Kidney glomerular epithelial cell (primary cell): ENCODE results near the gene GNA12.

ENCODE experiments used
- DNase-seq: peaks from one replicate; lab custom pipeline; 2025; lab: John Stamatoyannopoulos, UW

The GNA12 gene, protein sequence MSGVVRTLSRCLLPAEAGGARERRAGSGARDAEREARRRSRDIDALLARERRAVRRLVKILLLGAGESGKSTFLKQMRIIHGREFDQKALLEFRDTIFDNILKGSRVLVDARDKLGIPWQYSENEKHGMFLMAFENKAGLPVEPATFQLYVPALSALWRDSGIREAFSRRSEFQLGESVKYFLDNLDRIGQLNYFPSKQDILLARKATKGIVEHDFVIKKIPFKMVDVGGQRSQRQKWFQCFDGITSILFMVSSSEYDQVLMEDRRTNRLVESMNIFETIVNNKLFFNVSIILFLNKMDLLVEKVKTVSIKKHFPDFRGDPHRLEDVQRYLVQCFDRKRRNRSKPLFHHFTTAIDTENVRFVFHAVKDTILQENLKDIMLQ

DNA sequence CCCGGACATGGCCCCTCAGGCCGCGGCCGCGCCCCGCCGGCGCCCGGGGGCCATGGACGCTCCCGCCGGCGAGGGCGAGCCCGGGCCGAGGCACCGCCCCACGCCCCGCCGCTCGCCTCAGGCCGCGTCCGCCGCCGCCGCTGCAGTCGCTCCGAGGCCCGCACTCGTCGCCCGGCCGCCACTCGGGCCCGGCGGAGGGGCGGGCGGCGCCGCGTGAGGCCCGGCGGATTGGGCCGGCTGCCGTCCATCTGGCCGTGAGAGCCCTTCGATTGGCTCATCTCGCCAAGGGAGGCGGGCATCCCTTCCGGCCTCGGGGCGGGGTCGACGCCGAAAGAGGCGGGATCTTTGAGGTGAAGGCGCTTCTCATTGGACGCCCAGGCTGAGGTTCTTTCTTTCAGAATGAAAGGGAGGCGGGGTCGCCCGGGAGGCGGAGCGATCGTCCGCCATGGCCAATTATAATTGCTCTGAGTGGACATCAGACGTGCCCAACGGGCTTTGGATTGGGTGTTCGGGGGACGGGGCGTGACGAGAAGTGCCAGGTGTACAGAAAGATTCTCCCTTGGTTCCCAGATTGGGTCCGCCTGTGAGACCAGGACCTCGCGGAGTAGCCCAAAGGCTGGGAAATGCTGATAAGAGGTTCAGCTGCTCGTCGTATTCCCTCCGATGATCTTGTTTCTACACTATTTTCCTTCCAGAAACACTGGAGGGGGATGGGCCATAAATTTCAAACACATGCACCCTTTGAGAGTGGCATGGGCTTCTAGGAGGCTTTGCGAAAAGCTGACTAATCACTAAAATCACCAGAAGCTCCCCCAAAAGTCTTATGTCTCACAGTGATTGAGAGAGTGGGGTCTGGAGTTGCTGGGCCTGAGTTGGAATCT is at the start of gene GNA12:
GNA12 (minus strand) TSS at position 156 of the 881 bp plus-strand sequence; CDS start at position 9, 147 bp downstream.
- peak; percentile 94 for DNase-seq

DNA sequence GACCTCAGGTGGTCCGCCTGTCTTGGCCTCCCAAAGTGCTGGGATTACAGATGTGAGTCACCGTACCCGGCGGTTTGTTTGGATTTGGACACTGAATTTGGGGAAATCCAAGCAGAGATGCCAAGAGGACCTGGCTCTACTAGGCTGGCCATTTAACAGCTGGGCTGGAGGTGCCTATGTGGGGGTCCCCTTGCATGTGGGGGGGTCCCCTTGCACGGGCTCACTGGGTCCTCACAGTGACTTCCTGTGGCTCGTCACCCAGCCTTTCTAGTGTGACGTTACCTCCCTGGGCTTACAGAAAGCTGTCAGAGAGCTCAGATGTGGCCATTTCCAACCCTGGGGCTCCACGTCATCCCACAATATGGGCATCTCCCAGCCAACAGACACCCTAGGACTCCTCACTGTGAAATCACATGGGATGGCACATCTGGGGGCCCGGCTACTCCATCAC is 49.3 kb upstream of the GNA12 start:
- no peak for DNase-seq

DNA sequence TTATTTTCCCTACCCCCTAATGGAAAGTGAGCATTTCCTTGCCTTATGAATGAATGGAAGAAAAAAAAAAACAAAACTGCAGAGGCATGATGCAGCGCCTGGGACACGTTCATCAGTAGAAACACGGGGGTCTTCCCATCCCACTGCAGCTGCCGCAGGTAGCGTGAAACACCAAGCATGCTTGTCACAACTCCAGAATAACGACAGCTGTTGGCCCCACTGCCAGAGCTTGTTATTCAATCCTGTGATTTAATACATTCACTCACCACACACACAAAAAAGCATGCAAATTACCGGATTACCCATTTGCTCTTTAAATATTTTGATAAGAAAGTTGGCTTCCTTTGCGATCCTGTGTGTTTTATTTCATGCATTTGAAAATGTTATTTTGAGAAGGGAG is 48.4 kb upstream of the GNA12 start:
- DNase-seq: no peak

DNA sequence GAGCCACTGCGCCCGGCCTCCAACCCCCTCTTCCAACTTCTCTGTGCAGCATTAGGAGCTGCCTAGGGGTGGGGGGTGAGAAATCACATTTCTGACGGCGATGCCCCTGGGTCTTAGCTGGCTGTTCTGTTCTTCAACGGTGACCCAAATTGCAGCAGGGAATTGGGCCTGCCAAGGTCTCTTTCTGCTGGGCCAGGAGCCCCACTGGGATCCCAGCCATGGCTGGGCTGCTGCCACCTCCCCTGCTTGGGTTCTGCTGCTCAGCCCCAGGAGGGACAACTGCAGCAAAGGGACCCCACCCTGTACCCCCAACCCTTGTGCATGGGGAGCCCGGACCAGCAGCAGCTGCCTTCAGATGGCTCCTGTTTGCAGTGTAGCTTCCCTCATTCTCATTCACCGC is 43.7 kb upstream of the GNA12 start:
- no peak for DNase-seq

DNA sequence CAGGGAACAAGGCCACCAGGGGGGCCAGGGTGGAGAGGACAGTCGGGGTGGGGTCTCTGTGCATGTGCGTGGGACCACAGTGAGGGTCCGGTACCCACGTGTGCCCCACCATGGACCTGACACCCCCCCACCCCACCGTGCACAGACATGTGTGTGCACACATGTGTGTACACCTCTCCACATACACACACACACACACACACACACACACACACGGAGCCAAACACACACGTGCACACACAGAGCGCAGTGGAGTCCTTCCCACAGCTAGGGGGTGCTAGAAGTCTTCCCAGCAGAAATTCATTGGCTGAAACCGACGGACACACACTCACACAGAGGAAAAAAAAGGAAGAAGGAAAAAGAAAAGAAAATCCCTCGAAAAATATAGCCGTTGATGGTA is 42.8 kb upstream of the GNA12 start:
- peak; percentile 71 for DNase-seq

DNA sequence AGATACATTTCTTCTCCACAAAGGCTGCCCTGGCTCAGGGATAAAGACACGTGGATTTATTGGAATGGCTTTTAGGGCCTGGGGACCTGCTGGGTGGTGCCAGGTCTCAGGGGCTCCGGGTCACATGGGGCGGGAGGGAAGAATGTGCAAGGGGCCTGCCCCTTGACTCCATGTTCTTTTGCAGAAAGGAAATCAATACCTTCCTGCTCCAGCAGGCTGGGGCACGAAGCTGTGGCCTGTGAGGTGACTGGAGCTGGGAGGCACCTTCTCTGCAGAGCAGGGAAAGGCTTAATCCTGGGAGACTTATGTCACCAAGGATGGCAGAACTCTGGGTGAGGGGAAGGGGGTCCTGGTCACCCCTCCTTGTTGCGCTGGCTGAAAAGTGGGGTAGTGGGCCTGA is 42.3 kb upstream of the GNA12 start:
- DNase-seq: no peak

DNA sequence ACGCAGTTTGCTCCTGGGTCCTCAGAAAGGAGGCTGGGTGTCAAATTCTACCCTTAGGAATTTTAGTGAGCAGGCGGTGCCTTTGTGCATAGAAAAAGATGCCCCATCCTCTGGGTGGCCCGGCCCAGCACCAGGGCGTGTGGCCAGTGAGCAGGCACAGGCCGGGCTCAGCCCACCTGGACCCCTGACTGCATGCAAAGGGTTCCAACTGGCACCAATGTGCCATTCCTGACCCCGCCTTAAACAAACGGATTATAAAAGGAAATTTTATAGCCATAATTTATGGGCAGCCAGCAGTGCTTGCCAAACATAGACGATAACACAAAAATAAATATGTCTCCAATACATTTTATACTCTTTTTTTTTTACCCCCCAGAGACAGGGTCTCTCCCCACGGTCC is 40.1 kb upstream of the GNA12 start:
- DNase-seq: no peak

DNA sequence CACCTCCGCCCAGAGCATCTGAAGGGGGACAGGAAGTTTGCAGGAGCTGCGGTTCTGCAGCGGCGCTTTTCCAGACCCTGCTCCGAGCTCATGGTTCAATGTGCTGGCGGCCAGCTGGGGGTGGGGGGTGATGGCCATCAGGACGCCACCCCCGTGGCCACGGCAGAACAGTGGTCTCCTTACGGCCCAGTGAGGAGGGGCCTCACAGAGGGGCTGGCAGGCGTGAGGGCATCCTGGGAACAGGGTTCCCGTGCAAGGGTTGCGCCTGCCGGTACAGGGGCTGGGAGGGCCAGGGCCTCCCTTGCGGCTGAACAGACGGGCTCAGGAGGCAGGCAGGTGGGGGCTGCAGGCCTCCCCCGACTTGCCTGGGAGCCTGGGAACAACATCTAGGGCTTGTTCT is 39.0 kb upstream of the GNA12 start:
- DNase-seq: no peak

DNA sequence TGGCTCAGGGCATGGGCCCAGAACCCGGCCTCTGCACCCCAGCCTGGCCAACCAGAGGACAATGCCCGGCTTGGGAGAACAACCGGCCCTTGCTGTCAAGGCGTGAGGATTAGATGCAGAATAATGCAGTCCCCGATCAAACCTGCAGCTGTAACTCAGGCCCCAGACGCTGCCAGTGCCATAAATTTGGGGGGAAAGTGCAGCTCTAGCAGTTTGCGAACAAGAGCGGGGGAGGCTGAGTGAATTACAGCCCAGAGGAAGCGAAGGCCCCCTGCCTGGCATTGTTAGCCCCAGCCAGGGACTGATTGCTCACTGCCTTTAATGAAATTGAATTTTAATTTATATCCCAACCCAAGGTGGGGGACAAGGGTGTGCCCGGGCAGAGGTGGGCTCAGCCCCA is 38.0 kb upstream of the GNA12 start:
- no peak for DNase-seq

DNA sequence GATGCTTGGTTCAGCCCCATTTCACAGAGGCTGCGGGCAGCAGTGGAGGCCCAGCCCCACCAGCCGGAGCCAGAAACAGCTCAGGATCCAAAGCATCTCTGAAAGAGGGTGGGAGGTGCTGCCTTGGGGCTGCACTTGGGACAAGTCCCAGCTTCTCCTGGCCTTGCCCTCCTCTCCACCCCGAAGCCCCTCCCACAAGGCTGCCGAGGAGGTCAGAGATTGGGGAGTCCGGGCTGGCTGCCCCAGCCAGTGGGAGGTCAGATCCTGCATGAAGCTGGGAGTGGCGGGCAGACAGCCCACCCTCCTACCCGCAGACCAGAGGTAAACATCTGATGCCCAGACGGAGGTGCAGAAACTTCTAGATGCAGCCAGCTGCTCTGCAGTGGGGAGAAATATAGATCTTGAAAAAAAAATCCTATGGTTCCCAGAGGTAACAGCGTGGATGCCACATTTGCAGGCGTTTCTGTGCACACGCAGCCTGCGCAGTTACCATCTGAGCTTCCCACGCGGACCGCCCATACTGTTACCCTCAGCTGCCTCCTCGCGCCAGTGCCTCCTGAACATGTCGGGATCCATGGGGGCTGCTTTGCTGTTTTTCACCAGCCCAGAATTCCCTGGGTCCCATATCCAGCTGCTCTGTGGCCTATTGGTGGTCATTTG is 36.9 kb upstream of the GNA12 start:
- no peak for DNase-seq

DNA sequence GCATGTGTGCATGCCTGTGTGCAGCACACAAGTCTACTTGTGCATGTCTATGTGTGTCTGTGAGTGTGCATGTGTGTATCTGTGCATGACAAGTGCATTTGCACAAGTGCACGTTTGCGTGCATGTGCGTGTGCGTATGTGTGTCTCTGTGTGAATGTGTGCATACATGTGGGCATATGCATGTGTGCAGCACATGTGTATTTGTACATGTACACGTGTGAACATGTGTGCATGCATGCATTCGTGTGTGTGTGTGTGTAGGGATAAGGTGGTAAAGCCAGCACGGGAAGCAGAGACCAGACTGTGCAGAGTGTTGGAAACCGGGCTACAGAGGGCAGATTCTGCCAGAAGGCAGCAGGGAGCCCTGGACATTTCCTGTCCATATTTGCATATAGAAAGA is 35.9 kb upstream of the GNA12 start:
- DNase-seq: no peak

DNA sequence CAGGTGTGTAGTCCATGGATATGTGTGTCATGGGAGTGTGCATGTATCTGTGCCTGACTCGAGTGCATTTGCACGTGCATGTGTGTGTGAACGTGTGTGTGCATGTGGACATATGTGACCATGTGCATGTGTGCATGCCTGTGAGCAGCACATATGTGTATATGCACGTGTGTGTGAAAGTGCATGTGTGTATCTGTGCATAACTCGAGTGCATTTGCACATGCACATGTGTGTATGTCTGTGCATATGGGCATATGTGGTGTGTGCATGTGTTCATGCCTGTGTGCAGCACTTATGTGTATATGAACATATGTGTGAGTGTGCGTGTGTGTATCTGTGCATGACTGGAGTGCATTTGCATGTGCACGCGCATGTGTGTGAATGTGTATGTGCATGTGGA is 35.2 kb upstream of the GNA12 start:
- DNase-seq: no peak

DNA sequence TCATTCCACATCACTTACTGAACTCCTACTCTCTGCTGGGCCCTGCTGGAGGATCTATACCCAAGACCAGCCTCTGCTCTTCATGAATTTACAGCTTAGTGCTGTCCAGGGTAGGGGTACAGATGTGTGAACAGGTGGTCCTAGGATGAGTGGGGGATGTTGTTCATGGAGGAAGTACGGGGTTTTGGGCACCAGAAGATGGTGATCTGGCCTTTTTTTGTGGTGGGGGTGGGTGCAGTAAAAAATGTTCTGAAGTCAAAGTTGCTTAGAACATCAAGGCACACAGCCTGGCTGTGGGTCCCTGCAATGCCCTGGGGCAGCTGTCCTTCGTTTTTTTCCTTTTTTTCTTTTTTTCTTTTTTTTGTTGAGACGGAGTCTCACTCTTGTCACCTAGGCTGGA is 34.2 kb upstream of the GNA12 start:
- no peak for DNase-seq

DNA sequence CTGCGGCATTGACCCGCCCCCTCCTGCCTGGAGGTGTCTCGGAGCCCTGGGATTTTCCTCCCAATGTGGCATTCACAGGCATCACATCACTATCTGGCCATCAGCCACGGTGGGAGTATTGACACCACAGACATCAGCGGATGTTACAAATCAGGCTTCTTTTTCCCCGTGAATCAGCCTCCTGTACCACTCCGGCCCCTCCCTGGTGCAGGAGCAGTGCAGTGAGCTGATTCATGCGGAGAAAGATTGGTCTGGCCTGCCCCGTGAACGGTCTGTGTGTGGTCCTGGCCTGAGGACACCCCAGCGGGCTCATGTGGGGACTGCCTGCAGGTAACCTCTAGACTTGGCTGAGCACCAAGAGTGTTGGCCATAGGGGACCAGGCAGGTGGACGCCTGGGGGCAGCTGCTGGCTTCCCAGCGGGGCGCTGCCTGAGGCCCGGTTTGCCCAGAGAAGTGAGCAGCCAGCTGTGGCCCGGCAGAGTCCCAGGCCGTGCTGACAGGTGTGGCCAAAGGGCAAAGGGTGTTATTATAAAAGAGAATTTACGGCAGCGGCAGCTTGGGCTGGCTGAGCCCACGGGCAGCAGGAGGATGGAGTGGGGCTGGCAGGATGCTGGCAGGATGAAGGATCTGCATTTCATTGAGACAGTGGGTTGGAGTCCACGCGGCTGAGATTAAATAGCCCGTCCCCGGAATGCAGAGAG is 32.1 kb upstream of the GNA12 start:
- DNase-seq: peak; percentile 82

DNA sequence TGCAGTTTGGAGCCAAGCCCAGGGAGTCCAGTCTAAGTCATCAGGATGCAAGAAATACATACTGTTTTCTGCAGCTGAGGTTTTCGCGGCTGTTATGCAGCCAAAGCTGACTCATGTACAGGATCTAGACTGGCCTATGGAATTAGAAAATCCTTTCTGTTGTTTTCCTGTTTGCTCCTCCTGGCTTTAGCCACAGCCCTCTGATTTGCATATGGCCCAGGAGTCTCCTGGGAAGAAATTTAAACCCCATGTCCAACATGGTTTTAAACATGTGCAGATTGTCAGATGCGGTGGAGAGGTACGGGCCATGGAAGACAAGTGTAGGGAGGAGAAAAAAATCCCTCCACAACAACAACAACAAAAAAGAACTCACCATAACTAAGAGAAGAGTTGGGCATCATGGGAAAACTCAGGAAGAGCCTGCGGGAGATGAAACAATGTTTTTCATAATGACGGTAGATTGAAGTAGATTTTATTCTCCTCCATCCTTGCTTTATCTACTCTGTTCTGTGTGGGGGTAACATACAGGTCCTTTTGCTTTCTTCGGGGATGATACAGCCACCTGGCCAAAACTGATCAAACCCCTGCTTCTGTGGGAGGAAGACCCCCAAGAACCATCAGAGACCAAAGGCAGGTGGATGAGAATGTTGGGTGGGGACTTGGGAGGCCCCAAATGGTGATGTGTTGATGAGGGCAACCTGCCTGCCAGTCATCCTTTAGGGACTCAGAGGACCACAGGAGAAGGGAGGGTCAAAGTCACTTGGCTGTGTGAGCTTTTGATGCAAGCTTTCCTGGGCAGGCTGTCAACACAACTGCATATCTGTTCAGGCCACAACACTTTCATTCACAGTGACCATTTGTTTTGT is 29.8 kb upstream of the GNA12 start:
- peak; percentile 67 for DNase-seq

DNA sequence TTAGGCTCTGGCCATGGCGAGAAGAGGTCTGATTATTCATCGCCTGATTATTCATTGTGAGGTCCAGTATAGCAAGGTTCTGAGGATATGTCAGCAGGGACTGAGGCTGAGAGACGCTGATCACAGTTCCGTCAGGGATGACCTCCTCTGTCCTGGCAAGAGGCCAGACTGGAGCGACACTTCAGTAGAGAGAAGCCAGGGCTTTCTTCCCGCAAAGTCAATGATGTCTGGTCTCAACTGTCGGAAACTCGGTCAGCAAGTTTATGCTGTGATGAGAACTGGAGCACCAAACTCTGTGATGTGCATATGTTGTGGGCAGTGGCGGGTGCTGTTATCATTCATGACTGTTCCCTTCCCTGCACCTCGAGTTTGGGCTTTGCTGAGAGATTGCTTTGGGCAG is 29.0 kb upstream of the GNA12 start:
- DNase-seq: no peak

DNA sequence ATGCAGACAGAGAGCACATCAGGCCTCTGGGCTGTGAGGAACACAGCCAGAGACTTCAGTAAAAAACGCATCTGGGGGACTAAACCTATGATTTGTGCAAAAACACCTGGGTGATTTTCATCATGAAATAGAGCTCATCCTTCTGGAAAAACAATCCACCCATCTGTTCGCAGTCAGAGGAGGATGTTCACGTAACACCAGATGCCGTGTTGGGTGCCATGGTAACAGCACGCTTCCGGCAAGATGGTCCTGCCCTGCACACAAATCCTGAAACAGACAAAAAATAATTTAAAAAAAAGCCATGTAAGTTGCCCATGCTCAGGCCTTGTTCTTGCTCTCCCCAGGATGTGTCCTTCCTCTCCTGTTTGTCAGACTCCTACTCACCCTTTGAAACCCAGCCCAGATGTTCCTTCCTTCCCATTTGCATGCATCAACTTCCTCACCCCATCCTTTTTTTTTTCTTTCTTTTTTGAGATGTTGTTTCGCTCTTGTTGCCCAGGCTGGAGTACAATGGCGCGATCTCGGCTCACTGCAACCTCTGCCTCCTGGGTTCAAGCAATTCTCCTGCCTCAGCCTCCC is 28.3 kb upstream of the GNA12 start:
- no peak for DNase-seq

DNA sequence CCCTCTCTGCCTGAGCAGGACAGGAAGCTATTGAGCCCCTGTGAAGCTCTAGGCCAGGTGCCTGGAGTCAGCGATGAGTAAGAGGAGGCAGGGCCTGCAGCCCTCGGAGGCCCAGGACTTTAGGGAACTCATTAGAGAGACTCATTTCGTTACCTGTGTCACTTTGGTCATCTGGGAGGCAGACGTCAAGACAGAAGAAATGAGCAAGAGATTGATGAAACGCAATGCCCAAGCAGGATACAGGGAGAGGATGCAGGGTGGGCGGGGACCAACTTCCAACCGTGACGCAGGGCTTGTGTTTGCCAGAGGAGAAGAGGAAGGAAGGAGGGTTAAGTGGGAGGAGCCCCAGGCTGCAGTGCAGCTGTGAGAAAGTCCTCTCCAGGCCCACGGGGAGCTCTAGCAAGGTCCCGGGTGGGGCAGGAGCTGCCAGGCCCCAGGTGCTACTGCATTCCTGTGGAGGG is 26.4 kb upstream of the GNA12 start:
- DNase-seq: peak; percentile 54

DNA sequence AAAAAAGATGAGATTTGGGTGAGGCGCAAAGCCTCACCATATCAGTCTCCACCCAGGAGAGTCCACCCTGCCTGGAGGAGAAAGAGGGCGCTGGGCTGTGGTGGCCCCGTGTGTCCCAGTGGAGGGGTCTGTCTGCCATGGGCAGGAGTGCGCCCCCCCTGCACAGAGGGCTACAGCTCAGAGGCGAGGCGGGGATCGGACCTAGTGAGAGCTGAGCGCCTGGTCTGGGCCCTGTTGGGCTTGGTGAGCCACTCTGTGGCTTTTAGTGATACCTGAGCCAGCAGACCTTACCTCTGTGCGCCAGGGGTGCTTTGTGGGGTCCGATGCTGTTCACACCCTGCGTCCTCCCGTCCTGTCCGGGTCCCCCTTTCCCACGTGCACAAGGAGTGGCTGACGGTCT is 25.9 kb upstream of the GNA12 start:
- no peak for DNase-seq

DNA sequence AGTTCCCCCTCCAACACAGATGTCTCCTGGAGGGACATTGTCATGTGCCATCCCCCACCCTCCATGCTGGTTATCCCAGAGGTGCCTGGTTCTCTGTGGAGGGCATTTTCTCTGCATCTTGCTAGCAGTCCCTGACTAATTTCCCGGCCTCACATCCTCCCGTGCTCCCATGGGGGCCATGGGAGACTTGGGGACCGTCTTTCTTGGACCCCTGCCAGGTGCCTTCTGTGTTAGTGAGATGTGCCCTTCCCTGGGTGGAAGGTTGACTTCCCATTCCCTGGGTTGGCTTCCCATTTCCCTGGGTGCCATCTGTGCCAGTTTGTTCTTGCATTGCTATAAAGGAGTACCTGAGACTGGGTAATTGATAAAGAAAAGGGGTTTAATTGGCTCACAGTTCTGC is 22.5 kb upstream of the GNA12 start:
- no peak for DNase-seq
